ENCODE measurements around the gene MTCL1.

MTCL1 gene

DNA sequence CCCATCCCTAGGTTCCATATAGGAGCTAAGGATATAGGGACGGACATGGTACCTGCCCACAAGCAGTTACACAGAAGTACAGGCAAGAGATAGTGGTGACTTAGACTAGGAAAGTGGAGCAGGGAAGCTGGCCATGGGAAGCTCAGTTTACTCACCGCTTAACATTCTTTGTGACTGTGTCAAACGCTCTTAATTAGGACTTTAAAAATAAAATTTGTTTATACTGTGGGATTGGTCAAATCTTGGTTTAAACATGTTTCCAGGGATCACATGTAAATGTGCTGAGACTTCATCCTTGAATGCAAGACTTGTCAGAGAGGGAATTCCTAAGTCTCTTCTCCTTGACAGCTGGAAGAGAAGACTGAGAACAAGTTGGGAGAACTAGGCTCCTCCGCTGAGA, 107.3 kb downstream of the MTCL1 start:
- no peak for DNase-seq (ENCODE audit: low read depth)

DNA sequence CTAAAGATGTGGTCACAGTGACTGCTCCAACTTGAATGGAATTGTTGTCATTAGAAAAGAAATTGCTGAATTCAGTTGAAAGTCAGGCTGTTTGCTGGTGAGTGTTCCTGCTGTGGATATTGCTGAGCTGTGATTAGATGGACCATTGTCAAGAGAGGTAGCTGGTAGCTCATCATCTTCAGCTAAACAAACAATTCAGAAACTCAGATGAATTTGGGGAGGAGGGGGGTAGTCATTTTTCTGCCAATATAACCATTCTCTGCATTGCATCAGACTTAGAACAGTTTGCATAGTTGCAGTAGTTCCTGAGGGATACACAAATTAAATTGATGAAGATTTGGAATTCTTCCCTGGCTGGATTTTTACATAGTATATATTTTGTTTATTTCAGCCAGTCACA, 108.3 kb downstream of the MTCL1 start:
- no peak for DNase-seq (ENCODE audit: low read depth)

DNA sequence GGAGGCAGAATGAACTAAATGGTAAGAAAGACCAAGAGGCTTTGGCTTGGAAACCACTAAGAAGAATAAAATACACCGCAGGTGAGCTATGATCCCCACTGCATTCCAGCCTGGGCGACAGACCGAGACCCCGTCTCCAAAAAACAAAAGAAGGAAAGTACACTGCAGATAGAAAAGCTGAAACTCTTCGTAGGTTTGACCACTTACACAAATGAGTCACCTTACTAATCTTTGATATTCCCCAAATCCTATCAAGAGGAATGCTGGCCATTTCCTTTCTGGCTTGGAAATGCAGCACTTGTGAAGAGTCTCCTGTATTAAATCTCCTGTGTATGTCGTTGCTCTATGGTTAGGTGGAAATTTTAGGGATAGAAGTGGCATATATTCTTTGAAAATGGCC, 108.8 kb downstream of the MTCL1 start:
- no peak for DNase-seq (ENCODE audit: low read depth)

DNA sequence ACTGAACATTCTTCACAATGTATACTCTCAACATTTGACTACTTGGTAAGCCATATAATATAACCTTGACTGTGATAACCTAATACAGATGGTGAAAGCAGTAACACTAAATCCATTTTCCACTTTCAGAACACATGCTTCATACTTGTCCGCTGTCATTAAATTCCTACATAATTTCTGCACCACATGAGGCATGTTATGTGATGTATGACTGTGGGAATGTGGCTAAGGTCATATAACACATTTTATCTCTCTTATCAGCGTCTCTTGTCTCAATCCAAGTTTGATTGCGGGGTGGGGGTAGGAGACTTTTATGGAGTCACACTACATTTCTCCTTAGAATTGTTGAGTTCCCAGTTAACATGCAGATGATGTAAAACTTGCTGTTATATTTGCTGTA, 110.9 kb downstream of the MTCL1 start:
- DNase-seq (ENCODE audit: low read depth), result no peak

DNA sequence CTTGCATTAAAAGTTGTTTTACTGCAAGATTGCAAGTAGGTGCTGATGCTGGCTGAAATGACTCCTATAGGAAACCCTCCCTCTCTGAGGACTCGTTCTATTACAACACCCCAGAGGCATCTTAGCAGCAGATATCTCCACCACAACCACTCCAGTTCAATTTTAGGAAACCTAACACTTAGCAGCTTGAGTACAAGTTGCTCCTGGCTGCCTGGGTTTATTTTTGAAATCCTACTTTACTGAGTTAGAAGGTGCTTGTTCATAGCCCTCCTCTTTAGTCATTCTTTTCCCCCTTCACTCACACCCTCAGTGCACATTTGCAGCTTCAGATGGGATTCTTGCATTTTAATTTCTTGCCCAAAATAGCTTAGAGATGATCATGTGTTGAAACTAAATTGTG, 111.5 kb downstream of the MTCL1 start:
- no peak for DNase-seq (ENCODE audit: low read depth)

DNA sequence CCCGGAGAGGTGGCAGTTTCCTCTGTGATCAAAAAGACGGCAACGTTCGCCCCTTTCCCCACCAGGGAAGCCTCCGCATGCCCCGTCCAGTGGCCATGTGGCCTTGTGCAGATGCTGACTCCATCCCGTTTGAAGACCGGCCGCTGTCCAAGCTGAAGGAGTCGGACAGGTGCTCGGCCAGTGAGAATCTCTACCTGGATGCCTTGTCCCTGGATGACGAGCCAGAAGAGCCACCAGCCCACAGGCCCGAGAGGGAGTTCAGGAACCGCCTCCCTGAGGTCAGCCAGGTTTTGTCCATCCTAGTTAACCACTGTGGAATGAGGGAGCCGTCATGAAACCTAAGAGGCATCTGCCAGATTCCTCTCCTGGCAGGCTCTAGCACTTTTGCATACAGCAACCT, 113.6 kb downstream of the MTCL1 start:
- DNase-seq (ENCODE audit: low read depth), result no peak

DNA sequence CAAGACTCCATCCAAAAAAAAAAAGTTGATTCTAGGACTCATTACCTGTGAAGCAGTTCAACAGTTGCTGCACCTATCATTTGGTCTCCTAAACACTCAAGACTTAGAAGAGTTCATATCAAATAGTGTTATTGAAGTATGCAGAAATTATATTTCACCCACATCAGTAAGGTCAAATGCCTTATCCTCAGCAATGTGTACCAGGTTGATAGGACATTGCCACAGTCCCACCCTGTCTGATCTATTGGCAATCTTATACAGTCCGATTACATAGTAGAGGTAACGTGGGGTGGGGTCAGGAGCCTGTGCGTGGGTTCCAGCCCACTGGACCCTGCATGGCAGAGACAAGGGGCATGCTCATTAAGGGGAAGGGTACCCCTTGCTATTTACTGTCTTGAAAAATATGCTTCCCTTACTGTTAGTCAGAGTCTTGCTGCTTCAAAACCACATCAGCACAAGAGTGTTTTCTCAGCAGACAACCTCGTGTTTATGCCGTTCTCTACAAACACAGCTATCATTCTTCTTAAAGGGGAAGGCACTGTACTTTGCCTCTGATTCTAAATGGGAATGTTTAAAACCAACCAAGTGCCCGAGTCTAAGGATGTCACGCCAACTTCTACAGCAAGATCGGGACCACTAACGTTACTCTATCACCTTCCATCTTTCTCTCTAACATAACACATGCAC, 115.2 kb downstream of the MTCL1 start:
- no peak for DNase-seq (ENCODE audit: low read depth)

DNA sequence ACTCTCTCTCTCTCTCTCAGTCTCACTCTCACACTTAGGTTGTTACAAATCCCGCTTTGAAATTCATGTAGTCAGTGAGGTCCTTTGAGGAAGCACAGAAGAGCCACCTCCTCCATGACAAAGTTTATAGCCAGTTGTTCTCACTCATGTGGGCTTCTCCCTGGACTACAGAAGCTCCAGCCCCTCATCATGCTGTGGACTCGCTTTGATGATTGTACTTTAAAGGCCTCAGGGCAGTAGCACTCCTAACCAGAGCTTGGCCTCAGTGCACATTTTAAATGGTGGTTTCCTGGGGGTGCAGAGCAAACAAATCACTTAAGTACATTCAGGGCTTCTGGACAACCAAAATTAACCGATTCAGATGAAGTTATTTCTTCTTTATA, 115.7 kb downstream of the MTCL1 start:
- no peak for DNase-seq (ENCODE audit: low read depth)

DNA sequence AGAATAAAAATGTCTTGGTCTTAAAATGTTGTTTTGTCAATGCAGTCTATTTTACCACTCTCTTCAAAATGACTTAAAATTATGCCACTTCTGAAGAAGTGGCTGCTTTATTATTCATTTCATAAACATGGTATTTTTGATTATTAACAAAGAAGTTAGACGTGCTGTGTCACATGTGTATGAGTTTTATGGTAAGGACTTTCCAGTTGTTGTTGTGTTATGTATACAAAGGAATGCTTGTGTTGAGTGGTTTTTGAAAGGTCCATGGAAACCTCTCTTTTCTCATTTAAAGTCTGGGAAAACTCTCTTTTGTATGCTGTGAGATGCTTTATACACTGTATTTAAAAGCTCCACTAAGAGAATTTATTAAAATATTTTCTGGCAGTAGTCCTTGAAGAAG, 116.2 kb downstream of the MTCL1 start:
- DNase-seq (ENCODE audit: low read depth), result no peak

DNA sequence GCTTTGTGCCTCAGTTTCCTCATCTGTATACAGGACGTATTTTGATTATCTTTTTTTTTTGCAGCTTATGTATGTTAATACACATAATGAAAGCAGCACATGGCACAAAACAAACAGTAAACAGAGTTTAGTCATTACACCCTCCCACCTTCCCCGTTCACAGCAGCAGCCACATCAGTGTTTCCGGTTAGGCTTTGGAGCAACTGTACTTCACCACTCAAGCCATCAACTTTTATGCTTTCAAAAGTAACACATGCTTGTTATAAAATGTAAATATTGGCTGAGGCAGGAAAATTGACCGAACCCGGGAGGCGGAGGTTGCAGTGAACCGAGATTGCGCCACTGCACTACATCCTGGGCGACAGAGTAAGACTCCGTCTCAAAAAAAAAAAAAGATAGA, 117.3 kb downstream of the MTCL1 start:
- no peak for DNase-seq (ENCODE audit: low read depth)

DNA sequence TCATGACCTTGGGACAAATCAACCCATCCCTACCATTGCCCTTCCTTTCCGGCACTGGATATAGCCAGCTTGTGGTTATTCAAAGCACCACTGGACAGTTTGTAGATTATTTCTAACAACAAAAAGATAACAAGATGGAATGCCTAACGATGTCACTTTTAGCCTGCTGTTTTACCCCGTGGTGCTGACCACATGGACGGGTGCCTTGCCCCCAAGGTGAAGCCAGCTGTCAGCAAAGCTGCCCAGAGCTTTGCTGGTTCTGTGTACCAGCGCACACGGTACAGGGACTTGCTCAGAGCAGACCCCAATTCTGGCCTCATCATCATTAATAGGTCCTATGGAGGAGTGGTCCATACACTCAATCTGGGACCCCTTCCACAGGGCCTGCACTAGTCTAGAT, 118.2 kb downstream of the MTCL1 start:
- no peak for DNase-seq (ENCODE audit: low read depth)

DNA sequence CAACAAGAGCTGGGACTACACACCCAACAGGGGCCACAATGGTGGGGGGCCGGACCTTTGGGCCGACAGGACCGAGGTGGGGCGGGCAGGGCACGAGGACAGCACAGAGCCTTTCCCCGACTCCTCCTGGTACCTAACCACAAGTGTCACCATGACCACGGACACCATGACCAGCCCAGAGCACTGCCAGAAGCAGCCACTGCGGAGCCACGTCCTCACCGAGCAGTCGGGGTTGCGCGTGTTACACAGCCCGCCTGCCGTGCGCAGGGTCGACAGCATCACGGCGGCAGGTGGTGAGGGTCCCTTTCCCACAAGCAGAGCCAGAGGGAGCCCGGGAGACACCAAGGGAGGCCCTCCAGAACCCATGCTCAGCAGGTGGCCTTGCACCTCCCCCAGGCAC, 119.5 kb downstream of the MTCL1 start:
- no peak for DNase-seq (ENCODE audit: low read depth)

DNA sequence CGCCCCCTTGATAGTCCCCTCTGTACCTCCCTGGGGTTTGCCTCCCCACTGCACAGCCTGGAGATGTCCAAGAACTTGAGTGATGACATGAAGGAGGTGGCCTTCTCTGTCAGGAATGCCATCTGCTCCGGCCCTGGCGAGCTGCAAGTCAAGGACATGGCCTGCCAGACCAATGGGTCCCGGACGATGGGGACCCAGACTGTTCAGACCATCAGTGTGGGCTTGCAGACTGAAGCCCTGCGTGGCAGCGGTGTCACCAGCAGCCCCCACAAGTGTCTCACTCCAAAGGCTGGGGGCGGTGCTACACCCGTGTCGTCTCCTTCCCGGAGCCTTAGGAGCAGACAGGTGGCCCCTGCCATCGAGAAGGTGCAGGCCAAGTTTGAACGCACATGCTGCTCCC, 119.9 kb downstream of the MTCL1 start:
- DNase-seq (ENCODE audit: low read depth), result no peak

DNA sequence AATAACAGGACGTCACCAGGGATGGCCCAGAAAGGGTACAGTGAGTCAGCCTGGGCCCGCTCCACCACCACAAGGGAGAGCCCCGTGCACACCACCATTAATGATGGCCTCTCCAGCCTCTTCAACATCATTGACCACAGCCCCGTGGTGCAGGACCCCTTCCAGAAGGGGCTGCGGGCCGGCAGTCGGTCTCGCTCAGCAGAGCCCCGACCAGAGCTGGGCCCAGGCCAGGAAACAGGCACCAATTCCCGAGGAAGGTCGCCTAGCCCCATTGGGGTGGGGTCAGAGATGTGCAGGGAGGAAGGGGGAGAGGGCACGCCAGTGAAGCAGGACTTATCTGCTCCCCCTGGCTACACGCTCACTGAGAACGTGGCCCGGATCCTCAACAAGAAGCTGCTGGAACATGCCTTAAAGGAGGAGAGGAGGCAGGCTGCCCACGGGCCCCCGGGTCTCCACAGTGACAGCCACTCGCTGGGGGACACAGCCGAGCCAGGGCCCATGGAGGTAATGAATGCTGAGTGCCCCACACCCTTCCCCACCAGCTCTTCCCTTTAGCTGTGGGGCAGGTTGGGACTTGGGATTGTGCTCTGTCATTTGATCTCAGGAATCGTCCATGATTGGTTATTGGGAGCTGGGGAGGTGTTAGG, 120.5 kb downstream of the MTCL1 start:
- DNase-seq (ENCODE audit: low read depth), result no peak

DNA sequence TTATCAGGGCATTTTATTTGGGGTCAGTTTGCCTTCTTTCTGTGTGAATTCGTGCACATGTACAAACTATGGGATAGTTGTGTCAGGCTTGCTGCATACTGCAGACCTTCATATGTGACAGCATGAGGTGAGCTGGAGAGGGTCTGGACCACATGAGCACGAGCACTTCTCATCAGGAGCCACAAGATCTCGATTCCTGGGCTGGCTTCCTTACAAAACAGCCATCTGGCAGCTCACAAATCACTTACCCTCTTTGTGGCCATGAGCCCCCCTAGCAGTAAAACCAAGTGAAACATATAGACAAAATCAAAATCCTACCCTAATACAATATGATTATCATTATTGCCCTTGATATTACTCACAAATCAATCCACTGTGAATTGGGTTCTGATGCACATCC, 121.2 kb downstream of the MTCL1 start:
- no peak for DNase-seq (ENCODE audit: low read depth)

DNA sequence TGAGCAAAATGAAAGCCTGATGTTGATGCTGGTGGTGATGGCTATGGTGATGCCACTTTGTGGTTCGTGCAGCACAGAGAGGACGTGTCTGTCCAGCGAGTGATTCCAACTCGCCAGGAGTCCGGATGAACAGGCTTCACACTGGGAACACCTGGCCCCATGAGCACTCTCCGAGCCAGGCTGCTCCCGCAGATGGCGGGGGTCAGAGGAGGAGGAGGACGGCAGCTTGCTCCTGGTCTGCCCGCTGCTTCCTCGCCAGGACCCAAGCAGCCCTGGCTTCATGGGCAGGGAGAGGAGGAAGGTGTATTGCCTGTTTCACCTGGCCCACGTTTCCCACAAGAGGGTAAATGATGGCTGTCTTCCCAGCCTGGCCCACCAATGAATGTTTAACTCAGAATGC, 121.6 kb downstream of the MTCL1 start:
- no peak for DNase-seq (ENCODE audit: low read depth)

DNA sequence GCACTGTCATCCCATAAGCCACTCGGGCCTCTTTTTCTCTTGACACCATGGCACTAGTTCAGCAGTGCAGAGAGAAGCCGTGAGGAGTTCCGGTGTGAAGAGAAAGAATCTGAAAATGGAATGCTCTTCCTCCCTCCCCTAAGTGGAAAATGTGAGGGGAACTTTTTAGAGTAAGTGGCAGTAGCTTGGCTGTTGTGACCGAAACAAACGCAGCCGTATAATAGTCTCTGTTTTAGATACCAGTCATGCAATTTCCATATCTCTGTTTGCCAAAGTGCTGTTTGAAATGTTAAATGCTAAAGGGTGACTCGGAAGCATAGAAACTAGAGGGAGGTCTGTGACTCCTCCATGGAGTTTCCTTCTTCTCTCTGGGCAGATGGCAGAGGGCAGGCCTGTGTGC, 122.9 kb downstream of the MTCL1 start:
- no peak for DNase-seq (ENCODE audit: low read depth)

DNA sequence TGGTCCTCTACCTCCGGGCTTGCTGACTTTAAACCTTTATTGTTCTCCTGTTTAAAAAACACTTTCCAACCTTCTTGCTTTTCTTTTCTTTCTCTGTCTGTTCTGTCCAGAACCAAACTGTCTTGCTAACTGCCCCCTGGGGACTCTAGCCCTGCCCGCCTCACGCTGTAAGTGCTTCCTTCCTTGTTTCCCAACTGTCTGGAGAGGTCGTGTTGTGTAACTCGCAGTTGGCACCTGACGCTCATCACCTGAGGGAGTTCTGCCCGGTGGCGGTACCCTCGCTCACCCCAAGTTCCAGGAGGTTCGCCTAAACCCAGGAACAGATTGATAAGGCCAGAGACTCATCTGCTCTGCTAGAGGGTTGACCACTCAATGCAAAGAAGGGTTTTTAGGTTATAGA, 123.4 kb downstream of the MTCL1 start:
- no peak for DNase-seq (ENCODE audit: low read depth)

DNA sequence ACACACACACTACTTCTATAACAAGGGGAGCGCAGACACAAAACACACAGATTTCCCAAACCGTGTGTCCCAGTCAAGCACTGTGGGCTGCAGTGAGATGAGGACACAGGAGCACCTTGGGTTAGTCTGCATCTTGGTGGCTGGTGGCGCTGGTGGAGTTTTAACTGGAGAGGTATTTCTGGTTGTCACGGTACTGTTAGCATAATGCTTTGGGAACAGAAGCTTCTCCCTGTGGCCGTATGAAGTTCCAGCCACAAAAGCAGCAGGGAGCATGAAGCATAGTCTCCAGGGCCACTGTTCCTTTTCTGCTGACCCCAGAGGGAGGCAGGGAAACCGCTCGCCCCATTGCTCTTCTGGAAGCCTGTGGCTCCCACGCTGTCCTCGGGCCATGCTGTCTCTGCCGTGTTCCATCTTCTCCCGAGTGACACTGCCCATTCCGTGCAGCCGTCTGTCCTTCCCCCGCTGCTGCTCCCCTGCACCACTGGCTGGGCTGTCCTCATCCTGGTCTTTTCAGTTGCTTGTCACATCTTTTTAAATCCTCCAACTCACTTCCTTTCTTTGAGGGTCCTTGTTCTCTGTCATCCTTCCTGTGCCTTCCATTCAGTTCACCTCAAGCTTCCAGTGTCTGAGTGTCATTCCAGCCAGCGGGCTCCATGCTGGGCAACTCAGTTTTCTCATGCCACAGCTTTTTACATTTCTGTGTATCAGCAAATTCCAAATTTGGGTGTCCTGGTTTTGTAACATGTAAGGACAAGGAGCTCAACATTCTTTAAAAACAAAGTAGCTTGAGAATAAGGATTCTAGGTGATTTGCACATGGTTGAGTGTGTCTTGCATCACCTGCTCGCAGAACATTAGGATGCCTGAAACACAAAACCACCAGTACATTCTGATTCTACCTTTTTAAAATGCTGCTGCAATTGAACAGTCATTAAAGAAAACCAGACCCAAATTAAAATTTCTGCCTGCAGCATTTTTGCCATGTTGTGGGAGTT, 125.0 kb downstream of the MTCL1 start:
- DNase-seq (ENCODE audit: low read depth), result no peak

DNA sequence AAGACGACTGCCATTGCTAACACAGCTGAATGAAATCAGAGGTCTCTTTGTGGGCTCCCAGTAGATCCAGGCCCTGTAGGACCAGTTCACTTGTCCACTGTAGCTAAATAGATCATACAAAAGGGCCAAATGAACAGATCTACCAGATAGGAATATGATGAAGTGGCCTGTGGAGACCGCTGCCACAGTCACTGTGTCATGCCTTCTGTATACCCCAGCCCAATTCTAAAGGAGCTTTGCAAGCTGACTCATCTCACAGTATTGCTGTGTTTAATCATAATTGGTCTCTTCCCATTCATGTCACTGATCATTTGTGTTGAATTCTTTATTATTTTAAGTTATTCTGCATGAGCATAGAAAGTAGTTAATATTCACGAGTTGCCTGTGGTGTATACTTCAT, 125.8 kb downstream of the MTCL1 start:
- DNase-seq (ENCODE audit: low read depth), result no peak

DNA sequence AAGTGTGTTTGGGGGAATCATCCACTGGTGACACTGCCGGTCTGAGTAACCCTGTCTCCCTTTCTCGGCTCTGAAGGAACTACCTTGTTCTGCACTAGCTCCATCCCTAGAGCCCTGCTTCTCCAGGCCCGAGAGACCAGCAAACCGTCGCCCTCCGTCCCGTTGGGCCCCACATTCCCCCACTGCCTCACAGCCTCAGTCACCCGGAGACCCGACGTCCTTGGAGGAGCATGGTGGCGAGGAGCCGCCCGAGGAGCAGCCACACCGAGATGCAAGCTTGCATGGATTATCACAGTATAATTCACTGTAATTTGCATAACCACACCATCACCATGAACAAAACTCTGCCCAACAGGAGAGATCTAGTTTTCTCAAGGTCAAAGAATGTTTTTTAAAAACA, 126.2 kb downstream of the MTCL1 start:
- no peak for DNase-seq (ENCODE audit: low read depth)

DNA sequence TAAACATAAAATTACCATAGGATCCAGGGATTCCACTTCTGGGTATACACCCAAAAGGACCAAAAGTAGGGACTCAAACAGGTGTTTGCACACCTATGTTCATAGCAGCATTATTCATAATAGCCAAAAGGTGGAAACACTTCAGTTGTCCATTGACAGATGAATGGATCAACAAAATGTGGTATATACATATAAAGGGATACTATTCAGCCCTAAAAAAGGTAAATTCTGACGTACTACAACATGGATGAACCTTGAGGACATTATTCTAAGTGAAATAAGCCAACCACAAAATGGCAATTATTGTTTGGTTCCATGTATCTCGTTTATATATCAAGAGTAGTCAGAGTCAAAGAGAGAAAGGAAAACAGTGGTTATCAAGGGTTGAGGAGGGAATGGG, 128.1 kb downstream of the MTCL1 start:
- no peak for DNase-seq (ENCODE audit: low read depth)

DNA sequence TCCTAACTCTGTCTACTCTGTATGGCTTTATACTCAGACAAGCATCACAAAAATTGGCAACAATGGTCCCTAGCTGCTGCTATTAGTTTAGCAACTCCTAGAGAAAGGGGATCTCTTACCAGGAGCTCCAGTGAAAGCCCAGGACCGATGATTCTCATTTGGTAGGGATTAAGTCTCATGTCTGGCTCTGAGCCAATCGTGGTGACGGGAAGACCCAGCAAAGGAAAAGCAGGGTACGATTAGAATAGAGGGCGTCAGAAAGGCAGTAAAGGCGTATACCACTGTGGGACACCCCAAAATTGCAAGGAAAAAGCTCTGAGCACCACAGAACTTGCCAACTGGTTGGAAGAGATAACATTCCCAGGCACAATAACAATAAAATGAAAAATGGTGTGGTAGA, 129.5 kb downstream of the MTCL1 start:
- no peak for DNase-seq (ENCODE audit: low read depth)
